Neural crest cell (in vitro differentiated cells): ENCODE data around the gene HSPB7. TPM values are rescaled to one million over a fixed set of nuclear protein-coding genes. Genes with fewer than 3 reads are reported as not detected.

ENCODE experiments used
- DNase-seq: peaks from one replicate; pipeline ENCODE4 v3.0.0; 2021; ENCODE audit warnings: low read depth, mixed read lengths, low spot score
- H3K27ac Mint-ChIP-seq: one replicate; pipeline ENCODE4 v1.8.0; 2021; ENCODE audit warnings: mild to moderate bottlenecking, mixed read lengths; ENCODE audit not compliant: unreplicated experiment
- H3K27me3 Mint-ChIP-seq: 2 replicates; pipeline ENCODE4 v1.8.0; 2021; ENCODE audit warnings: low read depth, mild to moderate bottlenecking, mixed read lengths
- H3K36me3 Mint-ChIP-seq: 2 replicates; pipeline ENCODE4 v1.8.0; 2021; ENCODE audit warnings: low read depth, mild to moderate bottlenecking, mixed read lengths
- H3K4me1 Mint-ChIP-seq: 2 replicates; pipeline ENCODE4 v1.8.0; 2021; ENCODE audit warnings: mixed read lengths
- H3K4me3 Mint-ChIP-seq: one replicate; pipeline ENCODE4 v1.8.0; 2021; ENCODE audit warnings: mild to moderate bottlenecking, mixed read lengths
- H3K9me3 Mint-ChIP-seq: 2 replicates; pipeline ENCODE4 v1.8.0; 2021; ENCODE audit warnings: mixed read lengths
- CTCF ChIP-seq: fragments of 200-600 bp; sonication (generic); conservative IDR thresholded peaks from 2 replicates; pipeline ENCODE4 v1.5.0; 2021; ENCODE audit warnings: antibody characterized with exemption, mild to moderate bottlenecking
- total RNA-seq: library from RNA; stranded (reverse); gene quantifications from 2 replicates; pipeline ENCODE4 v1.2.1, GENCODE V29; 2021

The HSPB7 gene
- total RNA-seq, 1 donor from 2014 or later = not detected

- Mint-ChIP-seq H3K27me3 (no peaks in the 10 kb centered on the region), H3K4me3 (no peak overlapping the region), H3K36me3 (no peaks in the 10 kb centered on the region), H3K9me3 (no peaks in the 10 kb centered on the region), H3K4me1 (peaks cover 4% of the 10 kb centered on the region), H3K27ac (no peak overlapping the region)
- no peak for DNase-seq
- TF ChIP-seq CTCF = no peak
Observed at GRCh38 chr1:16050328-16050727, 32.5 kb upstream of the HSPB7 start.

GRCh38 chr1:16048573-16049189 lies 30.8 kb upstream of the HSPB7 start:
- no peaks in the 10 kb centered on the region for H3K36me3 Mint-ChIP-seq
- DNase-seq = peak; percentile 76
- TF ChIP-seq CTCF = peak; percentile 29
- H3K27ac Mint-ChIP-seq = no peak overlapping the region
- peak overlapping the region; percentile 61 for H3K4me3 Mint-ChIP-seq
- H3K4me1 Mint-ChIP-seq = peaks cover 4% of the 10 kb centered on the region
- no peaks in the 10 kb centered on the region for H3K9me3 Mint-ChIP-seq
- H3K27me3 Mint-ChIP-seq = no peaks in the 10 kb centered on the region

GRCh38 chr1:16047791-16048475 lies 30.1 kb upstream of the HSPB7 start:
- no peak for TF ChIP-seq CTCF
- Mint-ChIP-seq H3K27me3 (no peaks in the 10 kb centered on the region), H3K4me1 (peaks cover 4% of the 10 kb centered on the region), H3K4me3 (peak overlapping the region; percentile 47), H3K27ac (no peak overlapping the region), H3K9me3 (no peaks in the 10 kb centered on the region), H3K36me3 (no peaks in the 10 kb centered on the region)
- DNase-seq = no peak

GRCh38 chr1:16046842-16047241 lies 29.0 kb upstream of the HSPB7 start:
- Mint-ChIP-seq H3K27me3 (no peaks in the 10 kb centered on the region), H3K9me3 (no peaks in the 10 kb centered on the region), H3K4me1 (peaks cover 4% of the 10 kb centered on the region), H3K27ac (no peak overlapping the region), H3K4me3 (no peak overlapping the region), H3K36me3 (no peaks in the 10 kb centered on the region)
- DNase-seq = no peak
- TF ChIP-seq CTCF = no peak

- Mint-ChIP-seq H3K27me3 (peaks cover 4% of the 10 kb centered on the region), H3K36me3 (no peaks in the 10 kb centered on the region), H3K9me3 (no peaks in the 10 kb centered on the region), H3K4me1 (peaks cover 6% of the 10 kb centered on the region), H3K27ac (no peak overlapping the region), H3K4me3 (no peak overlapping the region)
- DNase-seq = no peak
- no peak for TF ChIP-seq CTCF
Observed at GRCh38 chr1:16043950-16044349, 26.1 kb upstream of the HSPB7 start.
